ENCODE results near the gene GIPC2.
"Not testable (repeated sequence)": the region's sequence is repeated elsewhere in the genome, so short reads cannot be mapped to it uniquely, and the experiment has no call there.

Gene GIPC2, protein sequence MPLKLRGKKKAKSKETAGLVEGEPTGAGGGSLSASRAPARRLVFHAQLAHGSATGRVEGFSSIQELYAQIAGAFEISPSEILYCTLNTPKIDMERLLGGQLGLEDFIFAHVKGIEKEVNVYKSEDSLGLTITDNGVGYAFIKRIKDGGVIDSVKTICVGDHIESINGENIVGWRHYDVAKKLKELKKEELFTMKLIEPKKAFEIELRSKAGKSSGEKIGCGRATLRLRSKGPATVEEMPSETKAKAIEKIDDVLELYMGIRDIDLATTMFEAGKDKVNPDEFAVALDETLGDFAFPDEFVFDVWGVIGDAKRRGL

GRCh38 chr1:78045926-78046778, at the start of gene GIPC2:
Gene GIPC2, plus strand, starts transcription at chr1:78045966. Its CDS starts 129 bp downstream, at chr1:78046095.
- no peak for DNase-seq (ENCODE audit: low read depth)

GRCh38 chr1:77996734-77997133, 49.0 kb upstream of the GIPC2 start:
- no peak for DNase-seq (ENCODE audit: low read depth)

GRCh38 chr1:78000536-78000935, 45.2 kb upstream of the GIPC2 start:
- not testable (repeated sequence) for DNase-seq (ENCODE audit: low read depth)

DNA sequence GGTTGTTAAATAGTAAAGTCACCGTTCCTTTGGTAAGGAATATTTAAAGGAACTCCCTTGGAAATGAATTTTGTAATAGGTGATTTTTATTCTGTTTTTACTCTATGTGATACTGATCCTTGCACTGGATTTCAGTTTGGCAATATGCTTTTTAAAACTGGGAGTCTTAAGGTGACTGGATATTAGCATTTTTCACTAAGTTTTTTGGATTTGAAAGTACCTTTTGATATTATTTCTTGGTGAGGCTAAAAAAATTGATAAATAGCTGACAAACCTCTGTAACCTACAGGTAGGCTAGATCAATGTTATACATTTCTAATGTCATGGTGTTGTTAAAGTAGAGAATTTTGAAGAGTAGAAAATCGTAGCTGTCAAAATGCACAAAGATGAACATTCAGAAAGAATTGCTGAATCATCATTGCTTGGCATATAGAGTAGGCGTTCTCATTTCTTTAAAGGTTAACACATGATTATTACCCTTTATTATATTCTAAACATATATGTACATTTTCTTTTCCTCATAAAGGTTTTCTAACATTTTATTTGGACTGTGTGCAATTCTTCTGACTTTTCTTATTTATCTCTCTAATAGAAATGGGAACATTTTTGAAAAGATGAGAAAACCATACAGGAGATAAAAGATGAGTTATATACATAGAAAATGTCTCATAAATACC, 42.6 kb upstream of the GIPC2 start:
- no peak for DNase-seq (ENCODE audit: low read depth)

DNA sequence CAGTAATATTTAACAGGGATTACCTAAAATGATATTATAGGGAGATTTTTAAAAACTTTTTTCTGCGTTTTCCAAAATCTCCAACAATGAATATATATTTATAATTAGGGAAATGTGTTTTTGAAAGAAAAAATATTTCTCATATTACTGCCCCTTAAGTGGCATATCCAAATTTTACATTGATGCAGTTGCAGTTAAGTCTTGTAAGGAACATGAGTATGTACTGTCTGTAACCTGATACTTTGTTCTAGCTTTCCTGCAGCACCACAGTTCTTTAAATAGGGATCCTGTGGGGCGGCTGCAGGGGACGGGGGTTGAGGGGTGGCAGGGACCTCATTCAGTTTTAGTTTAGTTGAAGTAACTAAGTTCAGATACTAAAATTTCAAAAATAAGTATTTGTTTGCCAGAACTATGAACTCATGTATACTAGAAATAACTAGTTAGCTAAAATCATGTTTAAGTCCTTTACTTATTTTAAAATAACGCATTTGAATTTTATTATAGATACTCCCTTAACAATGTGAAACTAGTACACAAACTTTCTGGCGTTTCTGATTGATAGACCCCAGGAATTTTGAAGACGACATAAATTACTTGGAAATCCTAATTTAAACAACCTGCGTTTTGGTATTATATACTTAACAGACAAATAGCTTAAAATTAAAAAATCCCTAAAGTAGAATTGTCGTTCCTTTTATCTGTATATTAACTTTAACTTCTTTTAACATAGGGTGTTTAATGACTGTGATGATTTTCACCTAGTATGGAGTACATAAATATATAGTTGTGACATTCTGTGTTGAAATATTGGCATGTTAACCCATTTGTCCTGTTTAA, 41.7 kb upstream of the GIPC2 start:
- peak; percentile 17 for DNase-seq (ENCODE audit: low read depth)

GRCh38 chr1:78004719-78005447, 40.9 kb upstream of the GIPC2 start, which contains the start of gene DNAJB4:
Gene DNAJB4, plus strand, starts transcription at chr1:78004939. Its CDS starts 172 bp downstream, at chr1:78005111.
- DNase-seq (ENCODE audit: low read depth), result peak; percentile 17

DNA sequence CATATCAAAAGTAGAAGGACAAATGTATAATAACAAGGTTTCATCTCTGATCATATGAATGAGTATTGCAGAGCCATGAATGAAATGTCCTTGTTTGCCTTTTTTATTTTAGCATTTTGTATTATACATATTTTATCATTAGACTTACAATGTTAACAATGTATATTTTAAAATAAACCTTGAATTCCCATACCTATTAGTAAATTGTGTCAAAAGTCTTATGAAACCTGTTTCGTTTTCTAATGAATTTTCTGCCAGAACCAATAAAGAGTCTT, 40.4 kb upstream of the GIPC2 start:
- DNase-seq (ENCODE audit: low read depth), result no peak

DNA sequence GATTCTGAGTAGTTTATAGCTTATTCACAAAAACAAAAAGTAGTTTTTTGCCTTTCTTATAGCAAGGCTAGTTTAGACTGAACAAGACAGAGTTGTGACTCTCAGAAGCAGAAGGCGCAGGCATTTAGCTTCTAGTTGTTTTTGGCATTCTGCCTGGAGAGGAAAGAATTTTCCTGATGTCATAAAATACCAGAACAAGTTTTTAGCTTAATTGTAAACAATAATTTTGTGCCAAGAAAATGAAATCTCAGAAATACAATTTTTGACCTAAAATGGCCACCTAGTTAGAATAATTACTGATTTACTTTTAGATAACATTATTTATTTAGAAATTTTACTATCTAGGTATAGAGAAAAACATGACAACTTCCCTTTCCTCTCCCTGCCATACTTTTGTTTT, 40.0 kb upstream of the GIPC2 start:
- no peak for DNase-seq (ENCODE audit: low read depth)

- no peak for DNase-seq (ENCODE audit: low read depth)
Observed at GRCh38 chr1:78006521-78006920, 39.2 kb upstream of the GIPC2 start.

- no peak for DNase-seq (ENCODE audit: low read depth)
Observed at GRCh38 chr1:78007677-78008341, 38.0 kb upstream of the GIPC2 start.

GRCh38 chr1:78009276-78009675, 36.5 kb upstream of the GIPC2 start:
- DNase-seq (ENCODE audit: low read depth), result no peak

- DNase-seq (ENCODE audit: low read depth), result no peak
Observed at GRCh38 chr1:78009836-78010235, 35.9 kb upstream of the GIPC2 start.

GRCh38 chr1:78011050-78011449, 34.7 kb upstream of the GIPC2 start:
- DNase-seq (ENCODE audit: low read depth), result no peak

DNA sequence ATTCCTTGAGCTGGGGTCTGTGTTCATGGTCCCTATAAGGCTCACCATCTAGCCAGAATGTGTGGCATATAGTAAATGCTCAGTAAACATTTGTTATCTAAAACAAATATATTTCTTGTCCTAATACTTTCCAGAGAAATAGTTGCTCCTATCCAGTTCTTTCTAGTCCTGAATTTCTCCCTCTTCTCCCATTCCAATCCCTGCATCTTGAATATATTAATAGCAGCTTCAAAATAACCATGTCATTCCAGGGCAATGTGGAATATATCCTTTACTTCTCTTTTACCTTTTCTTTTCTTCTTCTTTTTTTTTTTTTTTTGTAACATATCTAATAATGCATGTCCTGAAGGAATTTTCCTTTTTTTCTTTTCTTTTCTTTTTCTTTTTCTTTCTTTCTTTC, 30.6 kb upstream of the GIPC2 start:
- DNase-seq (ENCODE audit: low read depth), result no peak

GRCh38 chr1:78019024-78019423, 26.7 kb upstream of the GIPC2 start:
- DNase-seq (ENCODE audit: low read depth), result no peak

DNA sequence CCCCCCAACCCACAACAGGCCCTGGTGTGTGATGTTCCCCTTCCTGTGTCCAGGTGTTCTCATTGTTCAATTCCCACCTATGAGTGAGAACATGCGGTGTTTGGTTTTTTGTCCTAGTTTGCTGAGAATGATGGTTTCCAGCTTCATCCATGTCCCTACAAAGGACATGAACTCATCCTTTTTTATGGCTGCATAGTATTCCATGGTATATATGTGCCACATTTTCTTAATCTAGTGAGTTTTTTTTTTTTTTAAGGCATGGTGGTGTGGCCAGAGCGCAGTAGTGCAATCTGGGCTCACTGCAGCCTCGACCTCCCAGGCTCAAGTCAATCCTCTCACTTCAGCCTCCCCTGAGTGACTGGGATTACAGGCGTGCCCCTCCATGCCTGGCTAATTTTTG, 24.6 kb upstream of the GIPC2 start:
- not testable (repeated sequence) for DNase-seq (ENCODE audit: low read depth)

DNA sequence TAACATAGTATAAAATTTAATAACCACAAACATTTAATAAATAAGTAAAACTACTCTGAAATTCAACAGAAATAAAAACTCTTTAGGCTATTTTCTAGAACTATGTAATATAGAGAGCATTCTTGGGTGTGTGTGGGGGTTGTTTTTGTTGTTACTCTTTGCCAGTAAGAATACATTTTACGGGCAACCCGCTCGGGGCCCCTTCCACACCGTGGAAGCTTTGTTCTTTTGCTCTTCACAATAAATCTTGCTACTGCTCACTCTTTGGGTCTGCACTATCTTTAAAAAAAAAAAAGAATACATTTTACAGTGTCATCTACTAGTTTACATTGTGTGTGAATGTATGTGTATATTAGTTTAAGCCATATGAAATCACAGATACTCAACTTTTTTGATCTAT, 16.0 kb upstream of the GIPC2 start:
- no peak for DNase-seq (ENCODE audit: low read depth)

DNA sequence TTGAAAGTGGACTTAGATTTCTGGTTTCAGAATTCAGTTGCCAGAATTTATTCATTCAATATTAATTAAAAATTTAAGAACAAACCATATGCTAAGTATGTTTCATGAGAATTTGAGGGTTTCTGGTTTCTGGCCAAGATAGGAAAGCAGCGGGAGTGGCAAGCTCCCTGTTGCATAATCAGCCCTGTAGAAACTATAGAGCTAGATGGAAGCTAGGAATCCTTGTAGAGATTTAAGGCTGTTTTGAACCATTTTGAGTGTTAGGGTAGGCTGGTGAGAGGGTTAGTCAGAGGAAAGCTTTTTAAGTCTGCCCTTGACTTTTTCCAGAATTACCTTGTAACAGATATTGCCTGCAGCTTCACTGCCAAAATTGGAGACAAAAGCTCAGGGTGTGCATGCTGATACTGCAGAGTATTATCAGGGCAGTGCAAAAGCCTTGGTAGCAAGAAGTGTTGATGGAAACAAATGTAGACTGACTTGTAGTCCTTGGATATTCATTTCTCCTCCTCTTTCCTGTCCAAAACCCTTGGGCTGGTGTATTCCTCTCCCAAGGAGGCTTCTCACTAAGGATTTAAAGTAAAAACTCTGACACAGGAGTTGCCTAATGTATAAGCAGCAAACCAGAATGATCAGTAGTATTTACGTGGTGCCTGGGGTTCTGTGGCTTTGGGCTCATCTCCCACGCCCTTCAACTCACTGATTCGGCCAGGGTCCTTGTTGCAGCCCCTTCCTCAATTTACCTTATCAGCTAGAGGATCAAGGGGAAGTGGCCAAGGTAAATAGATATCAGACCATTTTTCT, 12.6 kb upstream of the GIPC2 start:
- DNase-seq (ENCODE audit: low read depth), result no peak

- DNase-seq (ENCODE audit: low read depth), result no peak
Observed at GRCh38 chr1:78033797-78034172, 12.0 kb upstream of the GIPC2 start.

- no peak for DNase-seq (ENCODE audit: low read depth)
Observed at GRCh38 chr1:78035121-78035520, 10.6 kb upstream of the GIPC2 start.

All from activated T-cell treated with anti-CD3 and anti-CD28 coated beads for 1 hour (primary cell).